GM06990 (cell line): Measurements from ENCODE around the gene NPHS1.
"Not testable (repeated sequence)": the region's sequence is repeated elsewhere in the genome, so short reads cannot be mapped to it uniquely, and the experiment has no call there.

Experiments
- DNase-seq: peaks from one replicate; pipeline ENCODE4 v3.0.0-alpha.2; 2011; ENCODE audit not compliant: insufficient read length; ENCODE audit errors: extremely low read depth
- H3K27me3 ChIP-seq: replicated peaks from 2 replicates; pipeline ENCODE4 v1.6.0; 2011; ENCODE audit warnings: low read length; ENCODE audit not compliant: control insufficient read depth, insufficient read depth
- H3K36me3 ChIP-seq: 2 replicates; pipeline ENCODE4 v1.5.1; 2011; ENCODE audit warnings: low read length; ENCODE audit not compliant: control insufficient read depth, insufficient read depth
- H3K4me3 ChIP-seq: replicated peaks from 2 replicates; pipeline ENCODE4 v1.5.1; 2011; ENCODE audit warnings: low read depth, mild to moderate bottlenecking, control low read depth, low read length
- TF ChIP-seq, protein P1 (sequence below): IDR thresholded peaks from 2 replicates; pipeline ENCODE4 v1.5.1; 2011; ENCODE audit warnings: low read length, control low read depth, mild to moderate bottlenecking, inconsistent platforms; ENCODE audit not compliant: insufficient read depth, poor library complexity, severe bottlenecking

NPHS1 gene

GRCh38 chr19:35872180-35872579, 19.9 kb upstream of the NPHS1 start:
- H3K36me3 ChIP-seq: no peaks in the 10 kb centered on the region
- H3K27me3 ChIP-seq: peaks cover 2% of the 10 kb centered on the region
- H3K4me3 ChIP-seq: no peak overlapping the region
- TF ChIP-seq, protein P1, sequence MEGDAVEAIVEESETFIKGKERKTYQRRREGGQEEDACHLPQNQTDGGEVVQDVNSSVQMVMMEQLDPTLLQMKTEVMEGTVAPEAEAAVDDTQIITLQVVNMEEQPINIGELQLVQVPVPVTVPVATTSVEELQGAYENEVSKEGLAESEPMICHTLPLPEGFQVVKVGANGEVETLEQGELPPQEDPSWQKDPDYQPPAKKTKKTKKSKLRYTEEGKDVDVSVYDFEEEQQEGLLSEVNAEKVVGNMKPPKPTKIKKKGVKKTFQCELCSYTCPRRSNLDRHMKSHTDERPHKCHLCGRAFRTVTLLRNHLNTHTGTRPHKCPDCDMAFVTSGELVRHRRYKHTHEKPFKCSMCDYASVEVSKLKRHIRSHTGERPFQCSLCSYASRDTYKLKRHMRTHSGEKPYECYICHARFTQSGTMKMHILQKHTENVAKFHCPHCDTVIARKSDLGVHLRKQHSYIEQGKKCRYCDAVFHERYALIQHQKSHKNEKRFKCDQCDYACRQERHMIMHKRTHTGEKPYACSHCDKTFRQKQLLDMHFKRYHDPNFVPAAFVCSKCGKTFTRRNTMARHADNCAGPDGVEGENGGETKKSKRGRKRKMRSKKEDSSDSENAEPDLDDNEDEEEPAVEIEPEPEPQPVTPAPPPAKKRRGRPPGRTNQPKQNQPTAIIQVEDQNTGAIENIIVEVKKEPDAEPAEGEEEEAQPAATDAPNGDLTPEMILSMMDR: no peak
- DNase-seq: no peak

DNA sequence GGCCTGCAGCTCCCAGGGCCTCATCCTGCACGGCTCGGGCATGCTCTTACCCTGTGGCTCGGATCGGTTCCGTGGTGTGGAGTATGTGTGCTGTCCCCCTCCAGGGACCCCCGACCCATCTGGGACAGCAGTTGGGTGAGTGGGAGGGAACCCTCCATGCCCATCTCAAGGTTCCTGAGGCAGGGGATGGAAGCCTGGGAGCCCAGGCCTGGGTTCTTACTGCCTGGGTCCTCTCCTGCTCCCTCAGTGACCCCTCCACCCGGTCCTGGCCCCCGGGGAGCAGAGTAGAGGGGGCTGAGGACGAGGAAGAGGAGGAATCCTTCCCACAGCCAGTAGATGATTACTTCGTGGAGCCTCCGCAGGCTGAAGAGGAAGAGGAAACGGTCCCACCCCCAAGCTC, 19.3 kb upstream of the NPHS1 start:
- TF ChIP-seq, protein P1: no peak
- H3K27me3 ChIP-seq: peaks cover 2% of the 10 kb centered on the region
- no peak overlapping the region for H3K4me3 ChIP-seq
- H3K36me3 ChIP-seq: no peaks in the 10 kb centered on the region
- no peak for DNase-seq

DNA sequence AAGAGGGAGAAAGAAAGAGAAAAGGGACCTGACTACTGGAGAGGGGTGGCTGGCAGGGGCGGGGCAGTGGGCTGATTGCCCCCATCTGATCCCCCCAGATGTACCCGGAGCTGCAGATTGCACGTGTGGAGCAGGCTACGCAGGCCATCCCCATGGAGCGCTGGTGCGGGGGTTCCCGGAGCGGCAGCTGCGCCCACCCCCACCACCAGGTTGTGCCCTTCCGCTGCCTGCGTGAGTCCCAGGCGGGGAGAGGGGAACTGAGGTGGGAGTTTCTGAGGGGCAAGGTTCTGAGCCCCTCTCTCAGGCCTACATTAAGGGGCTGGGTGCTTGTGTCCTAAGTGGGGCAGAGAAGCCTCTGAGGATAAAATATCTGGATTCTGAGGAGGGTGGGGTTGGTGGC, 18.5 kb upstream of the NPHS1 start:
- TF ChIP-seq, protein P1: no peak
- DNase-seq: no peak
- H3K36me3 ChIP-seq: no peaks in the 10 kb centered on the region
- peaks cover 2% of the 10 kb centered on the region for H3K27me3 ChIP-seq
- no peak overlapping the region for H3K4me3 ChIP-seq

DNA sequence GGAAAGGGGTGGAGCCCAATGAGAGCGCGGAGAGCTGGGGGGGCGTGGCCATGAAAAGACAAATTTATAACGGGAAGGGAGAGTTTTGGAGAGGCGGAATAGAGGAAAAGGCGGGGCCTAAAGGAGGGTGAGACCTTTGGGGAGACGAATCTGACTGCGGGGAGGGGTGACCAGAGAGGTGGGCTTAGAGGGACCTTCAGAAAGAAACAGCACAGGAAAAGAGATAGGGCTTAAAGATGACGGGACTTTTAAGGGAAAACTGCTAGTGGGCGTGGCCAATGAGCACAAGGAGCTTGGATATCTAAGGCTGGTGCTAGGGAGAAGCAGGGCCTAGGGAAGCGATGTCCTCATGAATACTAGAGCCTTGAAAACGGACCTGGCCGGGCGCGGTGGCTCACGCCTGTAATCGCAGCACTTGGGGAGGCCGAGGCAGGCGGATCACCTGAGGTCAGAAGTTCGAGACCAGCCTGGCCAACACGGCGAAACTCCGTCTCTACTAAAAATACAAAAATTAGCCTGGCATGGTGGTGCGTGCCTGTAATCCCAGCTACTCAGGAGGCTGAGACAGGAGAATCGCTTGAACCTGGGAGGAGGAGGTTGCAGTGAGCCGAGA, 17.9 kb upstream of the NPHS1 start:
- not testable (repeated sequence) for H3K4me3 ChIP-seq, H3K36me3 ChIP-seq, DNase-seq, H3K27me3 ChIP-seq

- Histone ChIP-seq H3K36me3 (no peaks in the 10 kb centered on the region), H3K4me3 (peak overlapping the region; percentile 21), H3K27me3 (peaks cover 2% of the 10 kb centered on the region)
- DNase-seq: peak; percentile 93
- TF ChIP-seq, protein P1: no peak
These were observed 17.2 kb upstream of the NPHS1 start for GRCh38 chr19:35869327-35870123.

GRCh38 chr19:35868823-35869326, 16.6 kb upstream of the NPHS1 start:
- Histone ChIP-seq H3K27me3 (peaks cover 2% of the 10 kb centered on the region), H3K4me3 (no peak overlapping the region; the same call in 1 of the 2 replicates), H3K36me3 (no peaks in the 10 kb centered on the region)
- TF ChIP-seq, protein P1: no peak
- DNase-seq: no peak
